ENCODE measurements around the gene SLC35F5.
"Not testable (repeated sequence)": the region's sequence is repeated elsewhere in the genome, so short reads cannot be mapped to it uniquely, and the experiment has no call there.

Gene SLC35F5

GRCh38 chr2:113663285-113664060, 93.0 kb downstream of the SLC35F5 start:
- in situ Hi-C loops (cut with HindIII; ENCODE audit: low pct_ligation_motif_present, low sequenced_read_pairs); H3K27ac ChIP-seq; H3K36me3 ChIP-seq (replicated peaks); H3K27me3 ChIP-seq (replicated peaks); DNase-seq; H3K4me3 ChIP-seq (ENCODE audit: low read depth, low read length): not testable (repeated sequence)

Data from brain microvascular endothelial cell (primary cell).